ENCODE results near the gene ANXA6.
A peak's percentile ranks its signal among the peaks of the same experiment; 100 is the strongest.

Gene ANXA6

DNA sequence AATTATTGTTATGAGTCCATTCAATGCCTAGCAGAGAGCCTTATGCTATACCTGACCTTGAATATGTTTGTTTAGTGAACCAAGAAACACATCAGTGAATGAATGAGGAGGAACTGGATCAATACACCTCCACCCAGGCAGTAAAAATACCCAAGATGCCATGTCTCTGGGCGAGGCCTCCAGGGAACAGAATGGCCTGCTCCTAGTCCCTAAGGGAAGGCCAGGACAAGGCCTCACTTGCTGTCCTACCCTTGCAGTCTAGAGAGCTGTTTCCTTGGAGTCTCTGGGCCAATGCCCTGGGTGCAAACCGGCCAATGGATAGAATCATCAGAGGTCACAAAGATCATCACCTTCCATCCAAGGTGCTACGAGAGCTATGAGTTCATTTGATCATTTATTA lies 102.9 kb downstream of the ANXA6 start:
- DNase-seq (ENCODE audit: low read depth): no peak
- TF ChIP-seq, protein P1, sequence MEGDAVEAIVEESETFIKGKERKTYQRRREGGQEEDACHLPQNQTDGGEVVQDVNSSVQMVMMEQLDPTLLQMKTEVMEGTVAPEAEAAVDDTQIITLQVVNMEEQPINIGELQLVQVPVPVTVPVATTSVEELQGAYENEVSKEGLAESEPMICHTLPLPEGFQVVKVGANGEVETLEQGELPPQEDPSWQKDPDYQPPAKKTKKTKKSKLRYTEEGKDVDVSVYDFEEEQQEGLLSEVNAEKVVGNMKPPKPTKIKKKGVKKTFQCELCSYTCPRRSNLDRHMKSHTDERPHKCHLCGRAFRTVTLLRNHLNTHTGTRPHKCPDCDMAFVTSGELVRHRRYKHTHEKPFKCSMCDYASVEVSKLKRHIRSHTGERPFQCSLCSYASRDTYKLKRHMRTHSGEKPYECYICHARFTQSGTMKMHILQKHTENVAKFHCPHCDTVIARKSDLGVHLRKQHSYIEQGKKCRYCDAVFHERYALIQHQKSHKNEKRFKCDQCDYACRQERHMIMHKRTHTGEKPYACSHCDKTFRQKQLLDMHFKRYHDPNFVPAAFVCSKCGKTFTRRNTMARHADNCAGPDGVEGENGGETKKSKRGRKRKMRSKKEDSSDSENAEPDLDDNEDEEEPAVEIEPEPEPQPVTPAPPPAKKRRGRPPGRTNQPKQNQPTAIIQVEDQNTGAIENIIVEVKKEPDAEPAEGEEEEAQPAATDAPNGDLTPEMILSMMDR (IDR thresholded peaks at IDR 0.05; ENCODE audit: insufficient read depth, low read depth, low read length, missing control alignments): no peak
- no peak overlapping the region for H3K4me3 ChIP-seq (ENCODE audit: low read depth, low read length)

DNA sequence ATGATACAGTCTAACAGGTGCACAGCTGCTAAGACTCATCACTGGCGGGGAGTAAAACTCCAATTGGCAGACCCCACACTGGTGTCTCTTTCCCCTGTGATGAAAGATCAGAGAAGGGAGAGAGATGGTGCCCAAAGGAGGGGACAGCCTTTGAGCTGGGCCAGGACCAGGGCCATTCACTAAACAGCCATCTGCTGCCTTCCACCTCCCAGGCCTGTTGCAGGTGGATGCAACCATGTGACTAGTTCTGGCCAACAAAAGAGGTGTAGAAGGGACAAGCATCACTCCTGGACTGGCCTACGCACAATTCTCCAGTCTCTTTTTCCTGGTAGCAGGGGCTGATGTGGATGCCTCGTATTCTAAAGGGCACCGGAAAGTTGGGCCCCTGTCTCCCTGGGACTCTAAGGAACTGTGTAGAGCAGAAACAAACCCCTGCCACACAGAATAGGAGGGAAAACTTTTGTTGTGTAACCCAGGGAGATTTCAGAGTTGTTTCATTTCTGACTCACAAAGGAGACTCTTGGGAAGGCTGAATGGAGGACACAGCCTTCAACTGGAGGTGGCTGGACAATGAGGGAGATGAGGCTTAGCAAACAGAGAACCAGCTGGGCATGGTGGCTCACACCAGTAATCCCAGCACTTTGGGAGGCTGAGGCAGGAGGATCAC lies 103.7 kb downstream of the ANXA6 start:
- H3K4me3 ChIP-seq (ENCODE audit: low read depth, low read length): no peak overlapping the region
- TF ChIP-seq, protein P1 (IDR thresholded peaks at IDR 0.05; ENCODE audit: insufficient read depth, low read depth, low read length, missing control alignments): no peak
- DNase-seq (ENCODE audit: low read depth): no peak

DNA sequence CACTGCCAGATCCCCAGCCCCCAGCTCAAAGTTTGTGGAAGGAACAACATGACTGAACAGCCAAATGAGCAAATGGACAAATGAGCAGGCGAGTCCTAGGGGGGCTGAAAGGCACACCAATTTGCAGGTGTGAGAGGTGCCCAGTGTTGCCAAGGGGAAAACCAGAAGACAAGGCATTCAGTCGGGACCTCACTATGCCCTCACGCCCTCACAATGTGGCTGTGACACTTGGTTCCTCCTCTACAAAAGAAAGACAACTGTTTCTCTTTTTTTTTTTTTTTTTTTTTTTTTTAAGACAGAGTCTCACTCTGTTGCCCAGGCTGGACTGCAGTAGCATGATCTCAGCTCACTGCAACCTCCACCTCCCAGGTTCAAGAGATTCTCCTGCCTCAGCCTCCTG lies 104.7 kb downstream of the ANXA6 start:
- H3K4me3 ChIP-seq (ENCODE audit: low read depth, low read length): no peak overlapping the region
- DNase-seq (ENCODE audit: low read depth): no peak
- TF ChIP-seq, protein P1 (IDR thresholded peaks at IDR 0.05; ENCODE audit: insufficient read depth, low read depth, low read length, missing control alignments): no peak

DNA sequence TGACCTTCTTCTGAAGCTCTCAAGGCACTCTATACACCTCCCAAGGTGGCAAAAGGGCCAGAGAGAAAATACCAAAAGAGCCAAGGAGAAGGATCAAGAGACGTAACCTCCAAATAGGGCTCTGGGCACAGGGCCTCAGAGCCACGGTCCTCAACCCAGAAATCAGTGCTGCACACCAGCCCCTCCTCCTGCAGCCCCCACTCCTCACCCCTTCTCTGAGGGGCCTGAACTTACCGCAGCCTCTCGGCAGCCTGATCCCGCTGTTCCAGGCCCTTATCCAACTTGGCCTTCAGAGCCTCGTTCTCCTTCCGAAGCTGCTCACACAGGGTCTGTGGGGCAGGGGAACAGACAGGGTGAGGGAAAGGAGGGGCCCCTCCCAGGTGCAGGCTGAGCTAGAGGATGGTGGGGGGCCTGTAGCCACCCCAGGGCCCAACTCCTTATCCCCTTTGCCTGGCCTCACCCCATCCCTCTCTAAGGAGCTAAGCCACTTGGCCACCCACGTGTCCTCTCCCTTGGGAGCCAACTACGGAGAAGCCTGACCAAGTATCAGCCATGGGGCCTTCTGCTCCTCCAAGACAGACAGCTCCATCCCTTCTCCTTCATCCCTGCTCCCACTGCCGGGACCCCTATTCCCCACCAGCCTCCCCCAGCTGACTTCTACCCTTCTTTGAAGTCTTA lies 105.5 kb downstream of the ANXA6 start:
- no peak overlapping the region for H3K4me3 ChIP-seq (ENCODE audit: low read depth, low read length)
- TF ChIP-seq, protein P1 (IDR thresholded peaks at IDR 0.05; ENCODE audit: insufficient read depth, low read depth, low read length, missing control alignments): no peak
- no peak for DNase-seq (ENCODE audit: low read depth)

DNA sequence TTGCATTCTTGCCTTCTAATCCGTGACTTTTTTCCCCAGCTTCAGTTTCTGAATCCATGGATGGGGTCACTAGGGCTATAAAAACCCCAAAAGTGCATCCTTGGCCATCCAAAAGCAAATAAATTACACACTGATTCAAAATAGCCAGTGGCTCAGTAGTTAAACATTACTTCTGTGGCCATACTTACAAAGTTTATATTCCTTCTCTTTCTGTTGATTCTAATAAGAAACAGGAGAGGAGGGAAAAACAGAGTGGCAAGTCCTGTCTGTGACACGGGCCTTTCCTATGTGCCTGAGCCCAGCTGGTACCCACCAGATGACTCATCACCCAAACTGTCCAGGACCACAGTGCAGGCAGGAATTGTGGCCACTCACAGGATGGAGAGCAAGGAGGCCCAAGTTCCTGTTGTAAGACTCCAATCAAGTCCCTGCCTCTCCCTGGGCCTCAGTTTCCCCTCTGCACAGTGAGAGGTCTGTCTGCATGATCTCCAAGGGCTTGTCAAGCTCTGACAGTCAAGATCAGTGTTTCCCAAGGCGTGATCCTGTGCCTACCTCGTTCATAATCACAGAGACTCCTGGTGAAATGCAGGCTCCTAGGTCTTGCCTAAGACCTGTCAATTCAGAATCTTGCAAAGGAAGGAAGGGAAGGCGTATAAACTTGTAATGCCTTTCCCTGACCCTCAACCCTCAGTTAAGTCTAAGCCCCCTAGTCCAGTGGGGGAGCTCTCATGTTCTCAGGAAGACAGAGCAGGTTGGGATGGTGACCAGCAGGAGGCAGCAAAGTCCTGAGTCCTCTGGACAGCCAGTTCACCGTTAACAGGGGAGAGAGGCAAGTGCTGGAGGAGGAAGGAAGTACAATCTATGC lies 106.3 kb downstream of the ANXA6 start:
- TF ChIP-seq, protein P1 (IDR thresholded peaks at IDR 0.05; ENCODE audit: insufficient read depth, low read depth, low read length, missing control alignments): peak; percentile 87
- no peak overlapping the region for H3K4me3 ChIP-seq (ENCODE audit: low read depth, low read length)
- peak; percentile 89 for DNase-seq (ENCODE audit: low read depth)

Data from GM12865 (cell line).